Caki2 (cell line): Measurements from ENCODE around the gene B4GALNT1. TPM values are rescaled to one million over a fixed set of nuclear protein-coding genes. Genes with fewer than 3 reads are reported as not detected.

Source experiments
- DNase-seq: peaks from one replicate; pipeline ENCODE4 v3.0.0-alpha.2; 2015; ENCODE audit warnings: low read depth
- in situ Hi-C: cut with HindIII; loops from 2 replicates; pipeline ENCODE4 v1.10.0; 2016; ENCODE audit warnings: low sequenced_read_pairs, low pct_unique_long_range_greater_than_20kb, mixed read lengths
- total RNA-seq: library from RNA; depleted of rRNA; stranded (reverse); fragments of >200 nt; shearing (Covaris generic); gene quantifications from 2 replicates; pipeline ENCODE4 v1.2.3, GENCODE V29; 2014; ENCODE audit warnings: low replicate concordance; rRNA removed

The B4GALNT1 gene
- total RNA-seq, 1 experiment from 2014 or later = 64.3 TPM

GRCh38 chr12:57579011-57579410, 54.0 kb downstream of the B4GALNT1 start:
- in situ Hi-C loops = no loop called here
- DNase-seq = no peak

DNA sequence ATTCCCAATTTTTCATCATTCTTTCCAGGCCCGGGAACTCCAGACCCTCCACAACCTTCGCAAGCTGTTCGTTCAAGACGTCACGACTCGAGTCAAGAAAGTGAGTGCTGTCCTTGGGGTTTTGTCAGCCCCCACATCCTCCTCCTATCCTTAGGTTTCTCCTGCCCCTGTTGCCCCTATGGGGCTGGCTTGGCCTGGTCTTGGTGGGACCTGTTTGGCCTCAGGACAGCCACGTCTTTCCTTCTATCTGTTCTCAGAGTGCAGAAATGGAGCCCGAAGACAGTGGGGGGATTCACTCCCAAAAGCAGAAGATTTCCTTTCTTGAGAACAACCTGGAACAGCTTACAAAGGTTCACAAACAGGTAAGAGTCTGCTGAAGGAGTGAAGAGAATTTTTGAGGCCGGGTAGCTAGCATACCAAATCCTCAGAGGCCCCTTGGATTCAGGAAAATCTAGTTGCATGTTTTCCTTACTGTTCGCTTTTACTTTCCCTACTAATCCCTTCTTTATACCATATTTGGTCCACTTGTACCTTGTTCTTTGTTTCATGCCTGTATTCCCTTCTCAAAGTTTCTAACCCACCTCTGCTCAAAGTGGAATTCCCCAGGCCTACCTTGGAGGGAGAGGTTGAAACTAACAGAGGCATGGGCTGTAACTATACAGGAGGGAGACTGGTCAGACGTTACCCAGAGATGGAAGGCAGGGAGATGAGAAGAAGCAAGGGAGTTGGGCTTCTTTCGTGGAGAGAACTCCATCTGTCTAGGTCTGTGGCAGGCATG, 54.8 kb downstream of the B4GALNT1 start:
- in situ Hi-C loops = no loop called here
- DNase-seq = no peak

GRCh38 chr12:57576613-57577160, 56.3 kb downstream of the B4GALNT1 start:
- no peak for DNase-seq
- in situ Hi-C loops = no loop called here

Other genes with a start within 250 kb of the B4GALNT1 start
- gene R3HDM2, start 202.2 kb downstream of the B4GALNT1 start, total RNA-seq = 22.8 and 27.5 TPM in 2 replicates
- gene INHBC, start 198.4 kb downstream of the B4GALNT1 start, total RNA-seq = not detected in 2 replicates
- not detected in 2 replicates for gene INHBE, start 177.9 kb downstream of the B4GALNT1 start, total RNA-seq
- gene GLI1, start 173.4 kb downstream of the B4GALNT1 start, total RNA-seq = 0.57 and 1.8 TPM in 2 replicates
- not detected in 2 replicates for gene ARHGAP9, start 153.3 kb downstream of the B4GALNT1 start, total RNA-seq
- gene MARS1, start 145.1 kb downstream of the B4GALNT1 start, total RNA-seq = 285 and 315 TPM in 2 replicates
- 19.6 and 64.7 TPM in 2 replicates for gene DDIT3, start 112.7 kb downstream of the B4GALNT1 start, total RNA-seq
- 4.3 and 8.3 TPM in 2 replicates for gene MBD6, start 110.4 kb downstream of the B4GALNT1 start, total RNA-seq
- gene DCTN2, start 86.0 kb downstream of the B4GALNT1 start, total RNA-seq = 358 and 362 TPM in 2 replicates
- not detected in 2 replicates for gene KIF5A, start 83.2 kb downstream of the B4GALNT1 start, total RNA-seq
- gene PIP4K2C, start 42.0 kb downstream of the B4GALNT1 start, total RNA-seq = 33.7 and 39.2 TPM in 2 replicates
- gene DTX3, start 28.4 kb downstream of the B4GALNT1 start, total RNA-seq = 9.6 and 14.4 TPM in 2 replicates
- 43.3 and 58.6 TPM in 2 replicates for gene ARHGEF25, start 21.8 kb downstream of the B4GALNT1 start, total RNA-seq
- 185 and 187 TPM in 2 replicates for gene OS9, start 60.9 kb upstream of the B4GALNT1 start, total RNA-seq
- 0.46 and 1.1 TPM in 2 replicates for gene AGAP2, start 105.5 kb upstream of the B4GALNT1 start, total RNA-seq
- gene TSPAN31, start 111.8 kb upstream of the B4GALNT1 start, total RNA-seq = 103 and 136 TPM in 2 replicates
- gene CDK4, start 119.1 kb upstream of the B4GALNT1 start, total RNA-seq = 463 and 654 TPM in 2 replicates
- gene MARCHF9, start 121.9 kb upstream of the B4GALNT1 start, total RNA-seq = 8.0 and 16.6 TPM in 2 replicates
- gene CYP27B1, start 133.9 kb upstream of the B4GALNT1 start, total RNA-seq = 0.07 and 0.46 TPM in 2 replicates
- 30.4 and 118 TPM in 2 replicates for gene METTL1, start 138.9 kb upstream of the B4GALNT1 start, total RNA-seq
- 10.5 and 12.6 TPM in 2 replicates for gene EEF1AKMT3, start 139.4 kb upstream of the B4GALNT1 start, total RNA-seq
- gene TSFM, start 149.6 kb upstream of the B4GALNT1 start, total RNA-seq = 25.5 and 49.0 TPM in 2 replicates
- gene AVIL, start 185.5 kb upstream of the B4GALNT1 start, total RNA-seq = not detected in 2 replicates
- 47.5 and 73.7 TPM in 2 replicates for gene CTDSP2, start 213.5 kb upstream of the B4GALNT1 start, total RNA-seq